NAMALWA (cell line): Measurements from ENCODE around the gene HAVCR2.

Source experiments
- DNase-seq: peaks from one replicate; pipeline ENCODE4 v3.0.0-alpha.2; 2015; ENCODE audit warnings: low spot score

Gene HAVCR2

DNA sequence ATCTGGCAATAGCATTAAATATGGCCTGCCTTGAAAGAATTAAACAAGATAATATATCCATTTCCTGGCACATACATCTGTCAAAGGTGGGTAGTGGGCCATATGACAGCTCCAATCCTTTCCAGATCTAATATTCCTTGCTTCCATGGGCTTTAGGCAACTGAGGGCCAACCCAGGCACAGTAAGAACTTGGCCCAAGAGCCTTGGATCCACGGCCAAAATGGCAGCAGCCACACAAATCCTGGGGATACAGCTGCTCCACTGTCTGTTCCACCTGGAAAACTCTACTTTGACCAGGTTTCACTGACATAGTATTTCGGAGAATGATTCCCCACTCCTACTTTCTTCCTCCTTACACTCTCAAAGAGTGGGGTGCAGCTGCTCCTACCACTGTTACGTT is 63.2 kb downstream of the HAVCR2 start:
- no peak for DNase-seq

DNA sequence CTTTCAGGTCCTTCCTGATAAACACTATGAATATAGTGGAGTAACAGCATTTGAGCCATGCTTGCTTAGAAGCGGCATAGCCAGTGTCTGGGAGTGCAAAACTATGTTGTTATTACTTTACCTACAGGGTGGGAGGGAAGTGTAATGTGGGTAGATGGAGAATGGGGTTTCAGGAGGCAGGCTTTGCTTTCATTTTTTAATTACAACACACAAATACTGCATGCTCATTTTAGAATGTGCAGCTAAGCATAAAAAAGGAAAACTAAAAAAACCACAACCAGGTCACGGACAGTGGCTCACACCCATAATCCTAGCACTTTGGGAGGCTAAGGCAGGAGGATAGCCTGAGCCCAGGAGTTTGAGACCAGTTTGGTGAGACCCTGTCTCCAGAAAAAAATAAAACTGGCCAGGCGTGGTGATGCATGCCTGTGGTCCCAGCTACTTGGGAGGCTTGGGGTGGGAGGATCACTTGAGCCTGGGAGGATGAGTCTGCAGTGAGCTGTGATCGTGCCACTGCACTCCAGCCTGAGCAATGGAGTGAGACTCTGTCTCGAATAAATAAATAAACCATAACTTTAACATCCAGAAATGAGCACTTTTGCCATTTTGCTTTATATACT is 70.2 kb downstream of the HAVCR2 start:
- no peak for DNase-seq
